Measurements from ENCODE around the gene DYSF.

The DYSF gene

DNA sequence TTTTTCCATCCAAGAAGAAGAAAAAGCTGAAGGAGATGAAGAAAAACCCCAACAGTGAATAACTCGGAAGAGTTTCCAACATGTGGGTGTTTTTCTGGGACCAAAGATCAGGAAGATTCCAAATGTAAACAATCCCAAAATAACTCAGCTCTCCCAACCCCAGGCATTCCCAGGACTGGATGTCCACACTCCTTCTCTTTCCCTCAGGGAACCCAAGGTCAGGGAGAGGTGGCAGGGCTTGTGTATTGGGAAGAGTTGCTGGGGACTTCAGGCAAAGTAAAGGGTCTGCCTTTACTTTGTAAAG is 268.0 kb downstream of the DYSF start:
- Histone ChIP-seq H3K4me3 (ENCODE audit: low read length, poor library complexity, severe bottlenecking) (no peak overlapping the region), H3K9ac (ENCODE audit: low read depth, low read length, poor library complexity, severe bottlenecking) (no peak overlapping the region), H3K27me3 (ENCODE audit: insufficient read depth, low read length, poor library complexity, severe bottlenecking) (no peaks in the 10 kb centered on the region), H3K9me2 (replicated peaks; ENCODE audit: low read depth, low read length) (no peaks in the 10 kb centered on the region), H4K20me1 (ENCODE audit: insufficient read depth, low read length, poor library complexity, severe bottlenecking) (no peaks in the 10 kb centered on the region), H3K4me1 (ENCODE audit: insufficient read depth, low read length, poor library complexity, severe bottlenecking) (no peaks in the 10 kb centered on the region), H3K36me3 (ENCODE audit: insufficient read depth, low read length) (no peaks in the 10 kb centered on the region), H3K79me2 (ENCODE audit: insufficient read depth, low read length) (no peaks in the 10 kb centered on the region), H3F3A (ENCODE audit: low read depth) (no peaks in the 10 kb centered on the region), H3K9me3 (ENCODE audit: insufficient read depth, low read depth, low read length) (peaks cover 3% of the 10 kb centered on the region; the same call in 1 of the 2 replicates), H3K4me2 (ENCODE audit: low read depth, low read length, poor library complexity, severe bottlenecking) (no peak overlapping the region), H2AFZ (ENCODE audit: low read length) (no peak overlapping the region)
- TF ChIP-seq, protein P1, sequence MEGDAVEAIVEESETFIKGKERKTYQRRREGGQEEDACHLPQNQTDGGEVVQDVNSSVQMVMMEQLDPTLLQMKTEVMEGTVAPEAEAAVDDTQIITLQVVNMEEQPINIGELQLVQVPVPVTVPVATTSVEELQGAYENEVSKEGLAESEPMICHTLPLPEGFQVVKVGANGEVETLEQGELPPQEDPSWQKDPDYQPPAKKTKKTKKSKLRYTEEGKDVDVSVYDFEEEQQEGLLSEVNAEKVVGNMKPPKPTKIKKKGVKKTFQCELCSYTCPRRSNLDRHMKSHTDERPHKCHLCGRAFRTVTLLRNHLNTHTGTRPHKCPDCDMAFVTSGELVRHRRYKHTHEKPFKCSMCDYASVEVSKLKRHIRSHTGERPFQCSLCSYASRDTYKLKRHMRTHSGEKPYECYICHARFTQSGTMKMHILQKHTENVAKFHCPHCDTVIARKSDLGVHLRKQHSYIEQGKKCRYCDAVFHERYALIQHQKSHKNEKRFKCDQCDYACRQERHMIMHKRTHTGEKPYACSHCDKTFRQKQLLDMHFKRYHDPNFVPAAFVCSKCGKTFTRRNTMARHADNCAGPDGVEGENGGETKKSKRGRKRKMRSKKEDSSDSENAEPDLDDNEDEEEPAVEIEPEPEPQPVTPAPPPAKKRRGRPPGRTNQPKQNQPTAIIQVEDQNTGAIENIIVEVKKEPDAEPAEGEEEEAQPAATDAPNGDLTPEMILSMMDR (conservative IDR thresholded peaks at IDR 0.05; ENCODE audit: low read length): no peak
- no peak for TF ChIP-seq EZH2phosphoT487 (IDR thresholded peaks at IDR 0.05; ENCODE audit: borderline replicate concordance)

DNA sequence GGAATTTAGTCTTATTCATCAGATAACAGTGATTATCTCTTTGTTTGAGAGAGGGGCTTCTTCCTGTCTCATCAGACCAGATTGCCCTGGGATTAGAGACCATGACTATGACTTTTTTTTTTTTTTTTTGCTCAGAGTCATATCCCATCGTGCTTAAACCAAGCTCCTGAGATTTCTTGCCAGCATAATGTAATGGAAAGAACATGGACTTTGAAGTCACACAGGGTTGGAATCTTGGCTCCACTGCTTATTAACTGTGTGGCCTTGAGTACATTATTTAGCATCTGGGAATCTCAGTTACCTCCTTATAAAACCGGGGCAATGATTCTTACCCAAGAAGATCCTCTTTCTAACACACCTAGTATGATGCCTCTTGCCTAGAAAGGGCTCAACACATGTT is 268.3 kb downstream of the DYSF start:
- H3K79me2 ChIP-seq (ENCODE audit: insufficient read depth, low read length): no peaks in the 10 kb centered on the region
- H4K20me1 ChIP-seq (ENCODE audit: insufficient read depth, low read length, poor library complexity, severe bottlenecking): no peaks in the 10 kb centered on the region
- no peaks in the 10 kb centered on the region for H3K27me3 ChIP-seq (ENCODE audit: insufficient read depth, low read length, poor library complexity, severe bottlenecking)
- peaks cover 3% of the 10 kb centered on the region; the same call in 1 of the 2 replicates for H3K9me3 ChIP-seq (ENCODE audit: insufficient read depth, low read depth, low read length)
- H3K9ac ChIP-seq (ENCODE audit: low read depth, low read length, poor library complexity, severe bottlenecking): no peak overlapping the region
- no peaks in the 10 kb centered on the region for H3K4me1 ChIP-seq (ENCODE audit: insufficient read depth, low read length, poor library complexity, severe bottlenecking)
- H3K4me2 ChIP-seq (ENCODE audit: low read depth, low read length, poor library complexity, severe bottlenecking): no peak overlapping the region
- no peak overlapping the region for H2AFZ ChIP-seq (ENCODE audit: low read length)
- H3F3A ChIP-seq (ENCODE audit: low read depth): no peaks in the 10 kb centered on the region
- no peak overlapping the region for H3K4me3 ChIP-seq (ENCODE audit: low read length, poor library complexity, severe bottlenecking)
- H3K9me2 ChIP-seq (replicated peaks; ENCODE audit: low read depth, low read length): no peaks in the 10 kb centered on the region
- no peaks in the 10 kb centered on the region for H3K36me3 ChIP-seq (ENCODE audit: insufficient read depth, low read length)
- TF ChIP-seq, protein P1 (conservative IDR thresholded peaks at IDR 0.05; ENCODE audit: low read length): no peak
- TF ChIP-seq EZH2phosphoT487 (IDR thresholded peaks at IDR 0.05; ENCODE audit: borderline replicate concordance): no peak

- no peaks in the 10 kb centered on the region for H3F3A ChIP-seq (ENCODE audit: low read depth)
- no peaks in the 10 kb centered on the region for H3K9me2 ChIP-seq (replicated peaks; ENCODE audit: low read depth, low read length)
- peaks cover 3% of the 10 kb centered on the region; the same call in 1 of the 2 replicates for H3K9me3 ChIP-seq (ENCODE audit: insufficient read depth, low read depth, low read length)
- no peaks in the 10 kb centered on the region for H3K4me1 ChIP-seq (ENCODE audit: insufficient read depth, low read length, poor library complexity, severe bottlenecking)
- TF ChIP-seq EZH2phosphoT487 (IDR thresholded peaks at IDR 0.05; ENCODE audit: borderline replicate concordance): no peak
- TF ChIP-seq, protein P1 (conservative IDR thresholded peaks at IDR 0.05; ENCODE audit: low read length): no peak
- no peaks in the 10 kb centered on the region for H3K27me3 ChIP-seq (ENCODE audit: insufficient read depth, low read length, poor library complexity, severe bottlenecking)
- H3K4me3 ChIP-seq (ENCODE audit: low read length, poor library complexity, severe bottlenecking): no peak overlapping the region
- H3K9ac ChIP-seq (ENCODE audit: low read depth, low read length, poor library complexity, severe bottlenecking): no peak overlapping the region
- H4K20me1 ChIP-seq (ENCODE audit: insufficient read depth, low read length, poor library complexity, severe bottlenecking): no peaks in the 10 kb centered on the region
- no peak overlapping the region for H3K4me2 ChIP-seq (ENCODE audit: low read depth, low read length, poor library complexity, severe bottlenecking)
- no peaks in the 10 kb centered on the region for H3K36me3 ChIP-seq (ENCODE audit: insufficient read depth, low read length)
- H3K79me2 ChIP-seq (ENCODE audit: insufficient read depth, low read length): no peaks in the 10 kb centered on the region
- no peak overlapping the region for H2AFZ ChIP-seq (ENCODE audit: low read length)
Measured at GRCh38 chr2:71722286-71722685, 268.9 kb downstream of the DYSF start.
